Measurements from ENCODE around the gene COQ8A.

COQ8A gene

GRCh38 chr1:226964611-226965486 is 24.8 kb downstream of the COQ8A start:
- Mint-ChIP-seq H3K4me1 (peaks cover 15% of the 10 kb centered on the region), H3K27me3 (no peaks in the 10 kb centered on the region), H3K4me3 (no peak overlapping the region), H3K36me3 (peaks cover 40% of the 10 kb centered on the region), H3K9me3 (peaks cover 3% of the 10 kb centered on the region), H3K27ac (no peak overlapping the region)
- ATAC-seq (ENCODE audit: low read depth) (no peak), DNase-seq (ENCODE audit: low spot score in 2 of 2) (no peak)

- Mint-ChIP-seq H3K27me3 (no peaks in the 10 kb centered on the region), H3K9me3 (peaks cover 3% of the 10 kb centered on the region), H3K27ac (no peak overlapping the region), H3K36me3 (peaks cover 41% of the 10 kb centered on the region), H3K4me3 (no peak overlapping the region), H3K4me1 (peaks cover 12% of the 10 kb centered on the region)
- ATAC-seq (ENCODE audit: low read depth) (no peak), DNase-seq (ENCODE audit: low spot score in 2 of 2) (no peak)
These were observed 25.7 kb downstream of the COQ8A start for GRCh38 chr1:226965581-226966440.

DNA sequence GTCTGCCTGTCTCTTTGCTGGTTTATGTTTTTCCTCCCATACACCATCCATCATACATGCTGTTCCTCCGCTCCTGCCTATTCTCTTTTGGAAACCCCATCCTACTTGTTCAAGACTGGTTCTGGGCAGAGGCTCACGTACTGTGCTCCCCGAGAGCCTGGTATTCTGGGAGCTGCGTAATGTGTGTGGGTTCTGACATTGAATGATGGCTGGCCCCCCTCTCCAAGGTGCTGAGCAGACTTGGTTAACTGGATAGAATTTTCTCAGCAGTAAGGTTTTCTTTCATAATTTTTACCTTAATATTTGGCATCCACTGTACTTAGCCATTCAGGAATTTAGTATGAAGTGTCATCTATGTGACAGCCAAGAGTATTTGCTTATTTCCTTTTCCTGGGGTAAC is 26.6 kb downstream of the COQ8A start:
- H3K27ac Mint-ChIP-seq, result no peak overlapping the region
- peaks cover 13% of the 10 kb centered on the region for H3K4me1 Mint-ChIP-seq
- ATAC-seq (ENCODE audit: low read depth), result no peak
- H3K36me3 Mint-ChIP-seq, result peaks cover 43% of the 10 kb centered on the region
- no peaks in the 10 kb centered on the region for H3K27me3 Mint-ChIP-seq
- H3K9me3 Mint-ChIP-seq, result peaks cover 4% of the 10 kb centered on the region
- no peak for DNase-seq (ENCODE audit: low spot score in 2 of 2)
- H3K4me3 Mint-ChIP-seq, result no peak overlapping the region

- no peak overlapping the region for H3K4me3 Mint-ChIP-seq
- peak overlapping the region; percentile 39 for H3K27ac Mint-ChIP-seq
- no peak for DNase-seq (ENCODE audit: low spot score in 2 of 2)
- peaks cover 8% of the 10 kb centered on the region for H3K9me3 Mint-ChIP-seq
- ATAC-seq (ENCODE audit: low read depth), result no peak
- H3K4me1 Mint-ChIP-seq, result peaks cover 19% of the 10 kb centered on the region
- no peaks in the 10 kb centered on the region for H3K27me3 Mint-ChIP-seq
- peaks cover 45% of the 10 kb centered on the region for H3K36me3 Mint-ChIP-seq
These were observed 27.6 kb downstream of the COQ8A start for GRCh38 chr1:226967665-226968064.

- Mint-ChIP-seq H3K27ac (peak overlapping the region; percentile 1), H3K4me1 (peaks cover 14% of the 10 kb centered on the region), H3K4me3 (no peak overlapping the region), H3K27me3 (no peaks in the 10 kb centered on the region), H3K36me3 (peaks cover 31% of the 10 kb centered on the region), H3K9me3 (peaks cover 8% of the 10 kb centered on the region)
- ATAC-seq (ENCODE audit: low read depth), result no peak
- DNase-seq (ENCODE audit: low spot score in 2 of 2), result no peak
These were observed 31.7 kb downstream of the COQ8A start for GRCh38 chr1:226971765-226972164.

DNA sequence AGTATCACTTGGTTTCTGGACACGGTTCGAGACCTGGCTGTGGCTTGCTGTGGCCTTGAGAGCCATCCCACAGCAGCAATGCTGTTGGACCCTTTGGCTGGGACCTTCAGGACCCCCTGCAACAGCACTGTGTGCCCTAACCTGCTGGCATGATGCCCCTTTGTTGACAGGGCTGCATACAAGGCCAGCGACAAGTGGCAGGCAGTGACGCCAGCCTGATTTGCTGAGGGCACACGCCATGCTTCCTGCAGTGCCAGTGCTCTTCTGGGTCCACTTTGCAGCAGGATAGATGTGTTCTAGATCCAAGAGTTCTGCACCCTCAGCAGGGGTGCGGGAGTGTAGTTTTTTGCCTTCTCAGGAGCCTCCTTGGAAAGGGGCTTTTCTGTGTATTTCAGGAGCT is 32.8 kb downstream of the COQ8A start:
- Mint-ChIP-seq H3K4me3 (no peak overlapping the region), H3K36me3 (peaks cover 28% of the 10 kb centered on the region), H3K27ac (no peak overlapping the region), H3K27me3 (no peaks in the 10 kb centered on the region), H3K4me1 (peaks cover 14% of the 10 kb centered on the region), H3K9me3 (peaks cover 8% of the 10 kb centered on the region)
- no peak for ATAC-seq (ENCODE audit: low read depth)
- DNase-seq (ENCODE audit: low spot score in 2 of 2), result no peak

DNA sequence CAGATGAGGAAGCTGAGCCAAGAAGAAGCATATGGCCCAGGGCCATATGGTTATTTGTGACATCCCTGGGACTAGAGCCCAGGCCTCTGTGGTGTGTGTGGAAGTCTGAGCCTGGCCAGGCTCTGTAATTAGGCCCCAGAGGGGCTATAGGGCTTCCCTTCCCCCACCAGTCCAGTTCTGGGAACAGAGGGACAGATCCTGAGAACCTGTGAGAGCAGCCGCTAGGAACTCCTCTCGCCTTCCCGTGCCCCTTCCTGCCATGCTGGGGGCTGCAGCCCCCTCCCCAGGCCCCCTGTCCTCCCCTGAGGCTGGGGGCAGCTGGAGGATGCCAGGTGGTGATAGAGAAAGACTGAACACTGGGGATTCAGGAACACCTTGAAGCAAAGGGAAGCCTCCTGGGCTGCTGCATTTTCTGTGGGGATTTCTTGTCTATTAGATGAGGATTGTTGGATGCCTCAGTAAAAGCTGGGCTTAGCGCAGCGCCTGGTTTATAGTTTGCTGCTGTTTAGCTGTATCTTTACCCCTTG is 33.3 kb downstream of the COQ8A start:
- H3K27ac Mint-ChIP-seq, result no peak overlapping the region
- no peaks in the 10 kb centered on the region for H3K27me3 Mint-ChIP-seq
- peaks cover 14% of the 10 kb centered on the region for H3K4me1 Mint-ChIP-seq
- ATAC-seq (ENCODE audit: low read depth), result no peak
- no peak overlapping the region for H3K4me3 Mint-ChIP-seq
- DNase-seq (ENCODE audit: low spot score in 2 of 2), result no peak
- peaks cover 29% of the 10 kb centered on the region for H3K36me3 Mint-ChIP-seq
- peaks cover 7% of the 10 kb centered on the region for H3K9me3 Mint-ChIP-seq

- Mint-ChIP-seq H3K9me3 (peaks cover 6% of the 10 kb centered on the region), H3K27me3 (no peaks in the 10 kb centered on the region), H3K4me3 (no peak overlapping the region), H3K36me3 (peaks cover 31% of the 10 kb centered on the region), H3K4me1 (peaks cover 12% of the 10 kb centered on the region), H3K27ac (no peak overlapping the region)
- DNase-seq (ENCODE audit: low spot score in 2 of 2) (no peak), ATAC-seq (ENCODE audit: low read depth) (no peak)
These were observed 33.9 kb downstream of the COQ8A start for GRCh38 chr1:226973898-226974543.

GRCh38 chr1:226974544-226975258 is 34.6 kb downstream of the COQ8A start:
- peaks cover 29% of the 10 kb centered on the region for H3K36me3 Mint-ChIP-seq
- H3K4me1 Mint-ChIP-seq, result peaks cover 12% of the 10 kb centered on the region
- H3K27ac Mint-ChIP-seq, result no peak overlapping the region
- no peak for DNase-seq (ENCODE audit: low spot score in 2 of 2)
- no peaks in the 10 kb centered on the region for H3K27me3 Mint-ChIP-seq
- no peak for ATAC-seq (ENCODE audit: low read depth)
- H3K9me3 Mint-ChIP-seq, result peaks cover 6% of the 10 kb centered on the region
- H3K4me3 Mint-ChIP-seq, result no peak overlapping the region

GRCh38 chr1:226975259-226976250 is 35.5 kb downstream of the COQ8A start:
- Mint-ChIP-seq H3K4me1 (peaks cover 12% of the 10 kb centered on the region), H3K27ac (no peak overlapping the region), H3K9me3 (peaks cover 6% of the 10 kb centered on the region), H3K4me3 (no peak overlapping the region), H3K36me3 (peaks cover 27% of the 10 kb centered on the region), H3K27me3 (no peaks in the 10 kb centered on the region)
- ATAC-seq (ENCODE audit: low read depth) (no peak), DNase-seq (ENCODE audit: low spot score in 2 of 2) (no peak)

- no peak overlapping the region for H3K27ac Mint-ChIP-seq
- H3K4me1 Mint-ChIP-seq, result peaks cover 12% of the 10 kb centered on the region
- H3K4me3 Mint-ChIP-seq, result no peak overlapping the region
- H3K9me3 Mint-ChIP-seq, result peaks cover 6% of the 10 kb centered on the region
- DNase-seq (ENCODE audit: low spot score in 2 of 2) (no peak), ATAC-seq (ENCODE audit: low read depth) (no peak)
- no peaks in the 10 kb centered on the region for H3K27me3 Mint-ChIP-seq
- H3K36me3 Mint-ChIP-seq, result peaks cover 27% of the 10 kb centered on the region
These were observed 36.3 kb downstream of the COQ8A start for GRCh38 chr1:226976276-226976977.

GRCh38 chr1:226976978-226977642 is 37.0 kb downstream of the COQ8A start:
- H3K4me3 Mint-ChIP-seq, result no peak overlapping the region
- ATAC-seq (ENCODE audit: low read depth) (no peak), DNase-seq (ENCODE audit: low spot score in 2 of 2) (no peak)
- H3K4me1 Mint-ChIP-seq, result peaks cover 6% of the 10 kb centered on the region
- no peak overlapping the region for H3K27ac Mint-ChIP-seq
- H3K9me3 Mint-ChIP-seq, result no peaks in the 10 kb centered on the region
- H3K27me3 Mint-ChIP-seq, result no peaks in the 10 kb centered on the region
- peaks cover 20% of the 10 kb centered on the region for H3K36me3 Mint-ChIP-seq

All from memory B cell (primary cell).